Duodenal mucosa (tissue), 2 donors: Measurements from ENCODE around the gene DAP.

Experiments used
- H3K27ac ChIP-seq: one replicate; pipeline ENCODE4 v1.7.0; 2013; ENCODE audit warnings: low read depth, low read length
- H3K27me3 ChIP-seq, 2 donors: one replicate each; pipeline ENCODE4 v1.7.0; 2013; ENCODE audit warnings: low read length in 2 of 2, control low read depth in 1 of 2; ENCODE audit not compliant: insufficient read depth in 2 of 2, control insufficient read depth in 1 of 2
- H3K36me3 ChIP-seq, 2 donors: one replicate each; pipeline ENCODE4 v1.7.0; 2013; ENCODE audit warnings: low read length in 2 of 2, control low read depth in 1 of 2; ENCODE audit not compliant: insufficient read depth in 2 of 2, control insufficient read depth in 1 of 2
- H3K4me1 ChIP-seq, 2 donors: one replicate each; pipeline ENCODE4 v1.7.0; 2013; ENCODE audit warnings: low read length in 2 of 2, control low read depth in 1 of 2; ENCODE audit not compliant: insufficient read depth in 2 of 2, control insufficient read depth in 1 of 2
- H3K4me3 ChIP-seq, 2 donors: one replicate each; pipeline ENCODE4 v1.7.0; 2013; ENCODE audit warnings: low read length in 2 of 2, low read depth in 1 of 2
- H3K9ac ChIP-seq, 2 donors: one replicate each; pipeline ENCODE4 v1.7.0; 2013; ENCODE audit warnings: low read length in 2 of 2, low read depth in 1 of 2
- H3K9me3 ChIP-seq, 2 donors: one replicate each; pipeline ENCODE4 v1.7.0; 2013; ENCODE audit warnings: low read length in 2 of 2, control low read depth in 1 of 2; ENCODE audit not compliant: control insufficient read depth in 1 of 2

DAP gene

DNA sequence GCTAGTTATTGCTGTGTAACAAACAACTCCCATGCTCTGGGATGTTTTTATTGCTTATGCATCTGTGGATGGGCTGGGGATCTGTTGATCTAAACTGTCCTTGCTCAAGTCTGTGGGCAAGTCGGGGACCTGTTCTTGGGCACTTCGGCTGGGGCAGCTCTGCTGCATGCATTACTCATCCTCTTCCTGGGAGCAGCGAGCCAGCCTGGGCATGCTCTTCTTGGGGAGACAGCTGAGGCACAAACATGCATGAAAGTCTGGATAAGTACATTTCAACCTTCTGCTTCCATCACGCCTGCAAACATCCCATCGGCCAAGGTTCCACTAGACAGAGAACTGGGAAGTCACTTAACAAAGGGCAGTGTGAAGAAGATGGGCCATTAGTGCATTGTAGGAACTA is 130.9 kb downstream of the DAP start:
- H3K9me3 ChIP-seq, result no peaks in the 10 kb centered on the region
- no peak overlapping the region for H3K9ac ChIP-seq
- H3K27me3 ChIP-seq, result no peaks in the 10 kb centered on the region
- no peak overlapping the region for H3K4me3 ChIP-seq
- no peak overlapping the region for H3K27ac ChIP-seq
- H3K36me3 ChIP-seq, result no peaks in the 10 kb centered on the region
- peaks cover 14 to 18% of the 10 kb centered on the region in 2 donors for H3K4me1 ChIP-seq

DNA sequence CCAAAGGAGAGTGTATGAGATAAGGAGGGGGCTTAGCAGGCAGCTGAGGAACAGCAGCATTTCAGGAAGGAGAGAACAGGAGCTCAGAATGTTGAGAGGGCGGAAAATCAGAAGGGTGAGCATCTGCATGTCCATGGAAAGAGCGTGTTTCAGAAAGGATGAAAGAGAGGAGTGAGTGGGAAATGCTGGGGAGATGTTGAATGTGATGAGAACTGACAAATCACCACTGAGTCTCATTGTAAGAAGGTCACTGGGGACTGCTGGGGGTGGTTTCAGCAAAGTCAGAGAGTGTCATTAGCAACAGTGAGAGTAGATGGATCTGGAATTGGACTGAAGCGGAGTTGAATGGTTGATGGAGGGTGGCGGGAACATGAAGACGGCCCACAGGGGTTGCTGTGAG is 131.4 kb downstream of the DAP start:
- Histone ChIP-seq H3K9ac (no peak overlapping the region), H3K4me3 (no peak overlapping the region), H3K27me3 (no peaks in the 10 kb centered on the region), H3K4me1 (peaks cover 14 to 18% of the 10 kb centered on the region in 2 donors), H3K27ac (no peak overlapping the region), H3K9me3 (no peaks in the 10 kb centered on the region), H3K36me3 (no peaks in the 10 kb centered on the region)
